Stomach (tissue), 4 donors: ENCODE measurements around the gene PKP4.

Experiments used
- EP300 ChIP-seq: sonication (generic); formaldehyde crosslinking; IDR thresholded peaks from one replicate; pipeline ENCODE4 v1.6.1; 2017; ENCODE audit warnings: antibody characterized with exemption
- POLR2A ChIP-seq, 4 donors: fragments of 450-650 bp; IDR thresholded peaks; one replicate each; pipeline ENCODE4 v1.6.1; 2016; ENCODE audit warnings: antibody characterized with exemption in 4 of 4, control low read depth in 2 of 4, mild to moderate bottlenecking in 1 of 4, moderate library complexity in 1 of 4
- TF ChIP-seq, protein P1 (sequence below), 7 experiments: fragments of 450-650 bp in 4 of 7; fragments of 200-600 bp in 3 of 7; sonication (generic) in 3 of 7; IDR thresholded peaks; one replicate each; pipeline ENCODE4 v1.5.1; 2016 to 2019; ENCODE audit warnings: antibody characterized with exemption in 7 of 7, control low read depth in 2 of 7, mild to moderate bottlenecking in 1 of 7

DNA sequence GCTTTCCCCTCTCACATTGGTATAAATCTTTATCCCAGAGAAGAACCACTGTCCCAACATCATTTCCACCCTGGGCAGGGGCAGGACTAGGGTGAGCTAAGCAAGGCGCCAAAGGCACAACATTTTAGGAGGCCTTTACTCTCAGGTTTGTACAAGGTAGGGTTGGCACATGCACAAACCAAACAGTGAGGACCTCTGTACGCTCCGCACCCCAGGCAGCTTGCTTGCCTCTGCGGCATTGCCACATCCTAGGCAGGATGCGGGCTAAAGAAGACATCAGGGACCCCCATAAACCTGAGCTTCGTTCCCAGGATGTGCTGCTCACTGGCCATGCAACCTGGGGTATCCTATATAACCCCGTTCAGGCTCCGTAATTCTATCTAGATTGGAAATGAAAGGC, 210.2 kb downstream of the PKP4 start:
- TF ChIP-seq, protein P1, sequence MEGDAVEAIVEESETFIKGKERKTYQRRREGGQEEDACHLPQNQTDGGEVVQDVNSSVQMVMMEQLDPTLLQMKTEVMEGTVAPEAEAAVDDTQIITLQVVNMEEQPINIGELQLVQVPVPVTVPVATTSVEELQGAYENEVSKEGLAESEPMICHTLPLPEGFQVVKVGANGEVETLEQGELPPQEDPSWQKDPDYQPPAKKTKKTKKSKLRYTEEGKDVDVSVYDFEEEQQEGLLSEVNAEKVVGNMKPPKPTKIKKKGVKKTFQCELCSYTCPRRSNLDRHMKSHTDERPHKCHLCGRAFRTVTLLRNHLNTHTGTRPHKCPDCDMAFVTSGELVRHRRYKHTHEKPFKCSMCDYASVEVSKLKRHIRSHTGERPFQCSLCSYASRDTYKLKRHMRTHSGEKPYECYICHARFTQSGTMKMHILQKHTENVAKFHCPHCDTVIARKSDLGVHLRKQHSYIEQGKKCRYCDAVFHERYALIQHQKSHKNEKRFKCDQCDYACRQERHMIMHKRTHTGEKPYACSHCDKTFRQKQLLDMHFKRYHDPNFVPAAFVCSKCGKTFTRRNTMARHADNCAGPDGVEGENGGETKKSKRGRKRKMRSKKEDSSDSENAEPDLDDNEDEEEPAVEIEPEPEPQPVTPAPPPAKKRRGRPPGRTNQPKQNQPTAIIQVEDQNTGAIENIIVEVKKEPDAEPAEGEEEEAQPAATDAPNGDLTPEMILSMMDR (IDR thresholded peaks at IDR 0.05) = no peak
- no peak for TF ChIP-seq POLR2A (IDR thresholded peaks at IDR 0.05)
- TF ChIP-seq EP300 = no peak
